DND-41 (cell line): ENCODE data around the gene MYCN.

Source experiments
- ATAC-seq: fragments of 200-7000 bp; cut with Tn5 transposase; 3 replicates; pipeline ENCODE4 v1.9.1; 2021; ENCODE audit warnings: low read depth; ENCODE audit not compliant: insufficient read depth
- DNase-seq: peaks from one replicate; pipeline ENCODE4 v3.0.0-alpha.2; 2020
- H2AFZ ChIP-seq: 2 replicates; pipeline ENCODE4 v1.6.0; 2012; ENCODE audit warnings: low read depth, low read length
- H3K27ac ChIP-seq: 2 replicates; pipeline ENCODE4 v1.5.1; 2012; ENCODE audit warnings: low read length, inconsistent platforms
- H3K27me3 ChIP-seq: fragments of 200-600 bp; sonication (generic); 2 replicates; pipeline ENCODE4 v1.6.0; 2012; ENCODE audit warnings: low read length, mild to moderate bottlenecking, inconsistent platforms; ENCODE audit not compliant: insufficient read depth, poor library complexity
- H3K36me3 ChIP-seq: 2 replicates; pipeline ENCODE4 v1.5.1; 2012; ENCODE audit warnings: low read length, inconsistent platforms; ENCODE audit not compliant: insufficient read depth
- H3K4me1 ChIP-seq: 2 replicates; pipeline ENCODE4 v1.5.1; 2012; ENCODE audit warnings: mild to moderate bottlenecking, low read length; ENCODE audit not compliant: insufficient read depth
- H3K4me2 ChIP-seq: 2 replicates; pipeline ENCODE4 v1.6.0; 2012; ENCODE audit warnings: mild to moderate bottlenecking, moderate library complexity, low read length, inconsistent platforms; ENCODE audit not compliant: insufficient read depth
- H3K4me3 ChIP-seq, 2 experiments: fragments of 200-600 bp in 1 of 2; shearing (Covaris generic) in 1 of 2; 2 replicates each; pipeline ENCODE4 v1.5.1; 2012 to 2016; ENCODE audit warnings: inconsistent platforms in 2 of 2, low read length in 2 of 2, mild to moderate bottlenecking in 2 of 2, low read depth in 1 of 2, moderate library complexity in 1 of 2
- H3K79me2 ChIP-seq: 2 replicates; pipeline ENCODE4 v1.6.0; 2012; ENCODE audit warnings: low read length, inconsistent platforms; ENCODE audit not compliant: insufficient read depth
- H3K9ac ChIP-seq: 2 replicates; pipeline ENCODE4 v1.6.0; 2012; ENCODE audit warnings: low read depth, mild to moderate bottlenecking, inconsistent platforms, low read length, moderate library complexity
- H3K9me3 ChIP-seq: 2 replicates; pipeline ENCODE4 v1.5.1; 2012; ENCODE audit warnings: low read length, moderate library complexity, mild to moderate bottlenecking, inconsistent platforms; ENCODE audit not compliant: insufficient read depth, severe bottlenecking
- H4K20me1 ChIP-seq: 2 replicates; pipeline ENCODE4 v1.6.0; 2012; ENCODE audit warnings: low read length; ENCODE audit not compliant: insufficient read depth
- EZH2 ChIP-seq: IDR thresholded peaks from 3 replicates; pipeline ENCODE4 v1.6.1; 2012; ENCODE audit warnings: borderline replicate concordance, low read depth, mild to moderate bottlenecking, moderate library complexity, low read length, inconsistent platforms; ENCODE audit not compliant: severe bottlenecking
- TF ChIP-seq, protein P1 (sequence below): IDR thresholded peaks from 2 replicates; pipeline ENCODE4 v1.5.1; 2012; ENCODE audit warnings: borderline replicate concordance, low read length, moderate library complexity, mild to moderate bottlenecking; ENCODE audit not compliant: poor library complexity, severe bottlenecking; ENCODE audit errors: extremely low read depth

Gene MYCN

DNA sequence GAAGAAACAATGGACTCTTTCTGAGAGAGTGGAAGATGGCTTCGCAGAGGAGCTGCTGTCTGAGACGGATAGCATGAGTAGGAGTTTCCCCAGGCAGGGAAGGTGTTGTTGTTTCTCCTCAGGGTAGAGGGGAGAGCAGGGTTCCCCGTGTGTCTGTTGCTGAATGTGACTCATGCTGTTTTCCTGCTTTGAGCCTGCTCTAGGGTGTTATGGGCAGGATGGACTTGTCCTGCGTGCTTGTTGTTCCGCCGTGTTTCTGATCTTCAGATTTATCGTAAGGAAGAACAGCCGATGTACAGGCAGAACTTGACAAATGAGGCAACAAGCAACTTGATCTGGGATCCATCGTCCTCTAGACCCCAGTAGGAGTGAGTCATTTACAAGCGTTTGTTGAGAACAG lies 19.7 kb upstream of the MYCN start:
- TF ChIP-seq EZH2, result no peak
- TF ChIP-seq, protein P1, sequence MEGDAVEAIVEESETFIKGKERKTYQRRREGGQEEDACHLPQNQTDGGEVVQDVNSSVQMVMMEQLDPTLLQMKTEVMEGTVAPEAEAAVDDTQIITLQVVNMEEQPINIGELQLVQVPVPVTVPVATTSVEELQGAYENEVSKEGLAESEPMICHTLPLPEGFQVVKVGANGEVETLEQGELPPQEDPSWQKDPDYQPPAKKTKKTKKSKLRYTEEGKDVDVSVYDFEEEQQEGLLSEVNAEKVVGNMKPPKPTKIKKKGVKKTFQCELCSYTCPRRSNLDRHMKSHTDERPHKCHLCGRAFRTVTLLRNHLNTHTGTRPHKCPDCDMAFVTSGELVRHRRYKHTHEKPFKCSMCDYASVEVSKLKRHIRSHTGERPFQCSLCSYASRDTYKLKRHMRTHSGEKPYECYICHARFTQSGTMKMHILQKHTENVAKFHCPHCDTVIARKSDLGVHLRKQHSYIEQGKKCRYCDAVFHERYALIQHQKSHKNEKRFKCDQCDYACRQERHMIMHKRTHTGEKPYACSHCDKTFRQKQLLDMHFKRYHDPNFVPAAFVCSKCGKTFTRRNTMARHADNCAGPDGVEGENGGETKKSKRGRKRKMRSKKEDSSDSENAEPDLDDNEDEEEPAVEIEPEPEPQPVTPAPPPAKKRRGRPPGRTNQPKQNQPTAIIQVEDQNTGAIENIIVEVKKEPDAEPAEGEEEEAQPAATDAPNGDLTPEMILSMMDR, result no peak
- Histone ChIP-seq H3K27ac (no peak overlapping the region), H3K79me2 (no peaks in the 10 kb centered on the region), H4K20me1 (no peaks in the 10 kb centered on the region), H3K9ac (no peak overlapping the region), H3K36me3 (no peaks in the 10 kb centered on the region), H3K4me2 (no peak overlapping the region), H3K27me3 (no peaks in the 10 kb centered on the region), H2AFZ (no peak overlapping the region), H3K9me3 (no peaks in the 10 kb centered on the region), H3K4me3 (no peak overlapping the region), H3K4me1 (no peaks in the 10 kb centered on the region)
- ATAC-seq (no peak), DNase-seq (no peak)

DNA sequence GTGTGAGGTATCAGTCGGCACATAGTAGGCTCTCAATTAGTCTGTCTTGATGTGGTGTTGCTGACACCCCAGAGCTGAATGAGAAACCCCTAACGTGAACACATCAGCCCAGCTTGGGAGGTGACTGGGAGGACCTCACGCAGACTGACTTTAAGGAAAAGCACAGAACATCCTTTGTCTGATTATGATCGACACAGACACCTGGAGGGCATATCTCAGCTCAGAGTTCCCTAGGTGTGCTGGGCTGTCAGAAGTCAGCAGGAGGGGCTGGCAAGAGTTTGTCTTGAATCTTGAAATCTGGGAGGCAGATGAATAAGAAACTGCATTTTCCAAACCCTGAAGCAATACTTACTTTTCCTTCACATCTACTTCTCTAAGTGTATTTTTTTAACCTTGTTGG lies 16.8 kb upstream of the MYCN start:
- TF ChIP-seq EZH2, result no peak
- TF ChIP-seq, protein P1, result no peak
- no peaks in the 10 kb centered on the region for H4K20me1 ChIP-seq
- ATAC-seq, result no peak

DNA sequence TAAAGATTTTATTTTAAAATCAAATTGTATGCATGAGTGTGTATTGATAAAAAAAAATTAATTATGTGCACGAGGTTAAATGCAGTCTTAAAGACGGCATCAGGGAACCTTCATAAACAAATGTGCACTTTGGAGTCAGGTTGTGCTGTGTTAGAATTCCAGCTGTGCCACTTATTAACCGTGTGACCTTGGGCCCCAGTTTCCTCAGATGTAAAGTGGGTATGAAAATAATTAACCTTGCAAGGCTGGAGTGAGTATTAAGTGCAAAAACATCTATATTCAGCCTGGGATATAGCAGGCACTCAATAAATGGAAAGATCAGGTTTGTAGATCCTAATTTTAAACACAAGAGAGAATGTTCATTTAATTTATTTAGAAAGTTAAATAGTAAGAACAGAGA lies 14.5 kb upstream of the MYCN start:
- Histone ChIP-seq H2AFZ (no peak overlapping the region), H3K79me2 (no peaks in the 10 kb centered on the region), H3K36me3 (no peaks in the 10 kb centered on the region), H4K20me1 (no peaks in the 10 kb centered on the region), H3K4me2 (no peak overlapping the region), H3K4me3 (no peak overlapping the region), H3K9ac (no peak overlapping the region), H3K27ac (no peak overlapping the region), H3K9me3 (no peaks in the 10 kb centered on the region), H3K4me1 (no peaks in the 10 kb centered on the region), H3K27me3 (no peaks in the 10 kb centered on the region)
- ATAC-seq (no peak), DNase-seq (no peak)
- no peak for TF ChIP-seq EZH2

More for the DNA sequence above, 16.8 kb upstream of the MYCN start:
- Histone ChIP-seq H3K36me3 (no peaks in the 10 kb centered on the region), H3K9me3 (no peaks in the 10 kb centered on the region), H2AFZ (no peak overlapping the region), H3K4me2 (no peak overlapping the region), H3K79me2 (no peaks in the 10 kb centered on the region), H3K4me3 (no peak overlapping the region), H3K27me3 (no peaks in the 10 kb centered on the region), H3K27ac (no peak overlapping the region), H3K9ac (no peak overlapping the region), H3K4me1 (no peaks in the 10 kb centered on the region)
- DNase-seq, result no peak

DNA sequence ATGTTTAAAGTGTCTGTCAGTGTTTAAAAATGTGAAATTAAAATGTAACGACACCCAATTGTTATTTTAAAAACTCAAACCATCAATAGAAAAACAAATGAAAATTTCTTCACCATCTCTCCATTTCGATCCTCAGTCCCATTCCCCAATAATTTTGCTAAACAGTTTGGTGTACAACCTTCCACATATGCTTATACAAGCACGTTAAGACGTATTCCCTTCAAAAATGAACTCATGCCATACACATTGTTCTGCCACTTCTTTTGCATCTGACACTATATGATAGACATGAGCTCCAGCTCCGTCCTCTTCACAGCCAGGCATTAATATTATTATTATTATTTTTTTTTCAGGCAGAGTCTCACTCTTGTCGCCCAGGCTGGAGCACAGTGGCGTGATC lies 14.1 kb upstream of the MYCN start:
- no peaks in the 10 kb centered on the region for H3K27me3 ChIP-seq
- no peaks in the 10 kb centered on the region for H3K9me3 ChIP-seq
- no peak overlapping the region for H3K4me3 ChIP-seq
- H3K27ac ChIP-seq, result no peak overlapping the region
- no peak for TF ChIP-seq EZH2
- TF ChIP-seq, protein P1, result no peak
- H3K4me2 ChIP-seq, result no peak overlapping the region
- ATAC-seq, result no peak
- H3K4me1 ChIP-seq, result no peaks in the 10 kb centered on the region
- H4K20me1 ChIP-seq, result no peaks in the 10 kb centered on the region
- H3K36me3 ChIP-seq, result no peaks in the 10 kb centered on the region
- H2AFZ ChIP-seq, result no peak overlapping the region
- no peak overlapping the region for H3K9ac ChIP-seq
- DNase-seq, result no peak
- no peaks in the 10 kb centered on the region for H3K79me2 ChIP-seq
